SK-N-MC (cell line): ENCODE results near the gene CMIP.

ENCODE experiments used
- EZH2 ChIP-seq: fragments of 200-600 bp; sonication (generic); IDR thresholded peaks from one replicate; pipeline ENCODE4 v1.6.1; 2017; ENCODE audit warnings: antibody characterized with exemption
- FOXP2 ChIP-seq: optimal IDR thresholded peaks from 2 replicates; pipeline ENCODE3; 2011; ENCODE audit warnings: mild to moderate bottlenecking, moderate library complexity; ENCODE audit not compliant: insufficient read depth; ENCODE audit errors: extremely low read length, control extremely low read depth
- POLR2AphosphoS5 ChIP-seq: IDR thresholded peaks from 2 replicates; pipeline ENCODE4 v1.6.1; 2012; ENCODE audit warnings: mild to moderate bottlenecking, low read depth, low read length, borderline replicate concordance

DNA sequence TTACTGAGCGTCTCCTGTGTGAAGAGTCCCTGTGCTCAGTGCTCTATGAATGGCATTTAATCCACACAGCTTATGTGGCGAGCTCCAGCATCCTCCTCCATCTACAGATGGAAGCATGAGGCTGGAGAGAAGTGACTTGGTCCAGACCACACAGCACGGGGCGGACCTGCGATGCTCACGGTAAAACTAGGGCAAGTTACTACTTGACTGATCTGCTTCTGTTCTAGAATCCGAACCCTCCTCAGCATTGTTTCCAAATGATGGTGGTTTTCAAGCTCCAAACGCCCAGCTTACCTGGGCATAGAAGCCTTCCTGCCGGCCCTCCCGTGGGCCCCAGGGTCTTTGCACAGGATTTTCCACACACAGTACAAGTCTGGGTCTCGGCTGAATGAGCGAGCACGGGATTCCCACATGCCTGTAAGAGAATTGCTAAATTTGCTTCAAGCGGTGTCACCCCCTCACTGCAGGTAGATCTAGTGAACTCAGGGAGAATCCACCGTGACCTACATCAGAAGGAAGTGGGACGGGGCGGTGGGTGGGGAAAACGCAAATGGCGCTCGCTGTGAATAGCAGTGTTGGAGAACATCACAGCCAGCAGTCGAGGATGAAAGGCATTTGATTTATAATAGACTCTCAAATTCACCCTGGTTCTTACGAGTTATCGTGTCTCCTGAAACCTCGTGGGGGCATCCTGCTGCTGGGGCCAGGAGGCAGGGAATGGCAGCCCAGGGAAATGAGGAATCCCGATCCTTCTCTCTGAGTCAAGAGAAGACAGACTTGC lies 101.1 kb downstream of the CMIP start:
- TF ChIP-seq POLR2AphosphoS5 (no peak), EZH2 (no peak), FOXP2 (no peak)
